ENCODE data around the gene CCDC85B. TPM values are rescaled to one million over a fixed set of nuclear protein-coding genes. Genes with fewer than 3 reads are reported as not detected.

Gene CCDC85B
- total and polyA plus RNA-seq, 4 donors: 20.7 to 63.4 (median 53.9) TPM

GRCh38 chr11:65879617-65880016 lies 10.9 kb upstream of the CCDC85B start, which contains the start of gene CTSW:
Gene CTSW (plus strand): TSS chr11:65879837. CDS start chr11:65879855, 18 bp downstream.
- no peak within 1 kb of the TSS for H3K4me3 ChIP-seq
- H3K9me3 ChIP-seq (ENCODE audit: control insufficient read depth in 4 of 4, insufficient read depth in 3 of 4, low read length in 3 of 4): no peaks in the 10 kb centered on the region
- no peak for DNase-seq
- no peak within 1 kb of the TSS for H3K27ac ChIP-seq (ENCODE audit: low read depth in 1 of 2, low read length in 1 of 2)
- H3K4me1 ChIP-seq (ENCODE audit: control insufficient read depth in 5 of 5, insufficient read depth in 5 of 5, low read length in 5 of 5): peaks cover 0 to 5% (median 0%) of the 10 kb centered on the region in 5 donors
- 14 to 22% methylated on average over 7 of the region's 7 CpGs for WGBS, 2 donors
- no peak within 1 kb of the TSS for H3K9ac ChIP-seq (ENCODE audit: insufficient read depth in 1 of 2, low read length in 2 of 2)
- no peak for TF ChIP-seq CTCF (IDR thresholded peaks at IDR 0.05; ENCODE audit: control extremely low read depth, extremely low read depth)
- no peaks in the 10 kb centered on the region for H3K27me3 ChIP-seq (ENCODE audit: control insufficient read depth in 3 of 3, insufficient read depth in 3 of 3, low read length in 2 of 3)
- ATAC-seq (ENCODE audit: insufficient read depth, low FRiP score): no peak
- peaks cover 7 to 23% (median 15%) of the 10 kb centered on the region in 4 donors for H3K36me3 ChIP-seq (ENCODE audit: control insufficient read depth in 4 of 4, insufficient read depth in 4 of 4, low read length in 4 of 4)

DNA sequence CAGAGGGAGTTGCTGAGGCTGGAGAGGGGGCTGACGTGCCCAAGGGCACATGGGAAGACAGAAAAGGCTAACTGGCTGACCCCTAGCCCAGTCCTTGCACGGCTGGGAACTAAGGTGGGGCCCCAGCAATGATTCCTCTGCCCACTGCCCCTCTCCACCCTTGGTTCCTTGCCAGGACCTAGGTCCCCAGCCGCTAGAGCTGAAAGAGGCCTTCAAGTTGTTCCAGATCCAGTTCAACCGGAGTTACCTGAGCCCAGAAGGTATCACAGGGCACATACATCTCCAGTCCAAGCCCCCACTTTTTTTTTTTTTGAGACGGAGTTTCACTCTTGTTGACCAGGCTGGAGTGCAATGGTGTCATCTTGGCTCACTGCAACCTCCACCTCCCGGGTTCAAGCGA lies 10.4 kb upstream of the CCDC85B start:
- Histone ChIP-seq H3K4me1 (ENCODE audit: control insufficient read depth in 5 of 5, insufficient read depth in 5 of 5, low read length in 5 of 5) (peaks cover 0 to 8% (median 0%) of the 10 kb centered on the region in 5 donors), H3K4me3 (no peak overlapping the region), H3K9me3 (ENCODE audit: control insufficient read depth in 4 of 4, insufficient read depth in 3 of 4, low read length in 3 of 4) (no peaks in the 10 kb centered on the region), H3K36me3 (ENCODE audit: control insufficient read depth in 4 of 4, insufficient read depth in 4 of 4, low read length in 4 of 4) (peaks cover 7 to 23% (median 18%) of the 10 kb centered on the region in 4 donors), H3K27ac (ENCODE audit: low read depth in 1 of 2, low read length in 1 of 2) (no peak overlapping the region), H3K27me3 (ENCODE audit: control insufficient read depth in 3 of 3, insufficient read depth in 3 of 3, low read length in 2 of 3) (no peaks in the 10 kb centered on the region), H3K9ac (ENCODE audit: insufficient read depth in 1 of 2, low read length in 2 of 2) (no peak overlapping the region)
- DNase-seq (peak in 2 of 3 donors; percentile 51 to 68), ATAC-seq (ENCODE audit: insufficient read depth, low FRiP score) (no peak)
- TF ChIP-seq CTCF (IDR thresholded peaks at IDR 0.05; ENCODE audit: control extremely low read depth, extremely low read depth): no peak
- WGBS, 2 donors: 50 to 78% methylated on average over 7 of the region's 7 CpGs

DNA sequence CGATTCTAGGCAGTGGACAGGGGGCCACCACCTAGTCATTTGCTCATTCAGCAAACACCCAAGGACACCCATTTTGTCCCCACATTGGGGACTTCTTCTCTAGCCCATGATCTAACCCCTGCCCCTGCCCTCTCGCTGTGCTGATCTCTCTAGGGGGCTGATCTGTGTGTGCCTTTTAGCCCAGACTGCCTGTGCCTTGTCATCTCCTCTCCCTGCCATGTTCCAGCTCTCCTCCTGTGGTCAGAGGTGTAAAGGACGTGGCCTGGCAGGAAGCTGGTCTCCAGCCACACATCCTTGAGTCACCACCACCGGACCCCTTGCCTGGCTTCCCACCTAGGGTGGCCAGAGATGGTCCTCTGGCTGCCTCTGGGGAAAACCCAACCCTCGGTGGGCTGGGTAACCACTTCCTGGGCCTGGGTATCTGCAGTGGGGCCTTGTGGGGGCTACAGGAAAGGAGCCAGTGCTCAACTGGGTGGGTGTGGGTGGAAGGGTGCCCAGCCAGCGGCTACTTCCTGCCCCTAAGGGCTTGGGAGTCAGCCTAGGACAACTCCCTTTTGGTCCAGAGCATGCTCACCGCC lies 9.5 kb upstream of the CCDC85B start:
- Histone ChIP-seq H3K36me3 (ENCODE audit: control insufficient read depth in 4 of 4, insufficient read depth in 4 of 4, low read length in 4 of 4) (peaks cover 7 to 27% (median 18%) of the 10 kb centered on the region in 4 donors), H3K9me3 (ENCODE audit: control insufficient read depth in 4 of 4, insufficient read depth in 3 of 4, low read length in 3 of 4) (no peaks in the 10 kb centered on the region), H3K9ac (ENCODE audit: insufficient read depth in 1 of 2, low read length in 2 of 2) (no peak overlapping the region), H3K27me3 (ENCODE audit: control insufficient read depth in 3 of 3, insufficient read depth in 3 of 3, low read length in 2 of 3) (no peaks in the 10 kb centered on the region), H3K27ac (ENCODE audit: low read depth in 1 of 2, low read length in 1 of 2) (peak overlapping the region in 1 of 2 donors; percentile 16), H3K4me3 (no peak overlapping the region), H3K4me1 (ENCODE audit: control insufficient read depth in 5 of 5, insufficient read depth in 5 of 5, low read length in 5 of 5) (peaks cover 0 to 8% (median 0%) of the 10 kb centered on the region in 5 donors)
- 52 to 62% methylated on average over 7 of the region's 7 CpGs for WGBS, 2 donors
- no peak for ATAC-seq (ENCODE audit: insufficient read depth, low FRiP score)
- no peak for TF ChIP-seq CTCF (IDR thresholded peaks at IDR 0.05; ENCODE audit: control extremely low read depth, extremely low read depth)
- DNase-seq: no peak
